HG03159 (cell line): ENCODE data around the gene TENT5C.

Source experiments
- ATAC-seq: cut with Tn5 transposase; IDR thresholded peaks from one replicate; pipeline ENCODE4 v1.9.1; 2021; ENCODE audit warnings: mild to moderate bottlenecking, moderate library complexity; ENCODE audit not compliant: unreplicated experiment

TENT5C gene

GRCh38 chr1:117633068-117633345 is 27.2 kb downstream of the TENT5C start:
- ATAC-seq, result no peak

GRCh38 chr1:117633423-117633822 is 27.6 kb downstream of the TENT5C start:
- ATAC-seq, result no peak

GRCh38 chr1:117633936-117634335 is 28.1 kb downstream of the TENT5C start:
- ATAC-seq, result no peak

GRCh38 chr1:117634631-117635030 is 28.8 kb downstream of the TENT5C start:
- no peak for ATAC-seq

GRCh38 chr1:117635805-117636204 is 30.0 kb downstream of the TENT5C start:
- no peak for ATAC-seq

GRCh38 chr1:117636637-117637425 is 31.0 kb downstream of the TENT5C start:
- ATAC-seq, result no peak

- no peak for ATAC-seq
Measured at GRCh38 chr1:117638141-117638540, 32.3 kb downstream of the TENT5C start.

GRCh38 chr1:117638759-117639158 is 32.9 kb downstream of the TENT5C start:
- ATAC-seq, result no peak

GRCh38 chr1:117639741-117640140 is 33.9 kb downstream of the TENT5C start:
- ATAC-seq, result no peak

- no peak for ATAC-seq
Measured at GRCh38 chr1:117641536-117641935, 35.7 kb downstream of the TENT5C start.

GRCh38 chr1:117642963-117643362 is 37.1 kb downstream of the TENT5C start:
- ATAC-seq, result no peak

GRCh38 chr1:117643601-117644000 is 37.8 kb downstream of the TENT5C start:
- ATAC-seq, result no peak

GRCh38 chr1:117644696-117645311 is 39.0 kb downstream of the TENT5C start:
- ATAC-seq, result no peak

- no peak for ATAC-seq
Measured at GRCh38 chr1:117645343-117645742, 39.5 kb downstream of the TENT5C start.

- ATAC-seq, result no peak
Measured at GRCh38 chr1:117646007-117646811, 40.4 kb downstream of the TENT5C start.

- ATAC-seq, result no peak
Measured at GRCh38 chr1:117646956-117647355, 41.1 kb downstream of the TENT5C start.

GRCh38 chr1:117648015-117648414 is 42.2 kb downstream of the TENT5C start:
- no peak for ATAC-seq

GRCh38 chr1:117650840-117651568 is 45.2 kb downstream of the TENT5C start:
- no peak for ATAC-seq

- no peak for ATAC-seq
Measured at GRCh38 chr1:117651616-117652015, 45.8 kb downstream of the TENT5C start.

GRCh38 chr1:117652421-117652820 is 46.6 kb downstream of the TENT5C start:
- ATAC-seq, result no peak

- no peak for ATAC-seq
Measured at GRCh38 chr1:117653195-117653594, 47.3 kb downstream of the TENT5C start.
